HG02571 (cell line): ENCODE data around the gene ARHGAP8.

ENCODE experiments used
- ATAC-seq: cut with Tn5 transposase; IDR thresholded peaks from one replicate; pipeline ENCODE4 v1.9.1; 2021; ENCODE audit warnings: mild to moderate bottlenecking, moderate library complexity; ENCODE audit not compliant: unreplicated experiment

The ARHGAP8 gene

GRCh38 chr22:44724416-44724815, 28.0 kb upstream of the ARHGAP8 start:
- no peak for ATAC-seq

GRCh38 chr22:44724859-44725258, 27.5 kb upstream of the ARHGAP8 start:
- ATAC-seq = no peak

- ATAC-seq = no peak
Measured at GRCh38 chr22:44726439-44726838, 25.9 kb upstream of the ARHGAP8 start.

GRCh38 chr22:44727148-44727547, 25.2 kb upstream of the ARHGAP8 start:
- no peak for ATAC-seq

GRCh38 chr22:44727709-44728108, 24.7 kb upstream of the ARHGAP8 start:
- ATAC-seq = no peak

- no peak for ATAC-seq
Measured at GRCh38 chr22:44728761-44729324, 23.5 kb upstream of the ARHGAP8 start.

- no peak for ATAC-seq
Measured at GRCh38 chr22:44729391-44730021, 22.9 kb upstream of the ARHGAP8 start.

- ATAC-seq = no peak
Measured at GRCh38 chr22:44730022-44730393, 22.4 kb upstream of the ARHGAP8 start.

- no peak for ATAC-seq
Measured at GRCh38 chr22:44730490-44731356, 21.7 kb upstream of the ARHGAP8 start.

- no peak for ATAC-seq
Measured at GRCh38 chr22:44731357-44731970, 20.9 kb upstream of the ARHGAP8 start.

- ATAC-seq = no peak
Measured at GRCh38 chr22:44732017-44732561, 20.3 kb upstream of the ARHGAP8 start.

- ATAC-seq = no peak
Measured at GRCh38 chr22:44732661-44733060, 19.7 kb upstream of the ARHGAP8 start.

GRCh38 chr22:44733426-44734106, 18.8 kb upstream of the ARHGAP8 start:
- no peak for ATAC-seq

GRCh38 chr22:44734278-44734677, 18.1 kb upstream of the ARHGAP8 start:
- ATAC-seq = no peak

- no peak for ATAC-seq
Measured at GRCh38 chr22:44734801-44735517, 17.4 kb upstream of the ARHGAP8 start.

GRCh38 chr22:44735518-44736428, 16.6 kb upstream of the ARHGAP8 start:
- no peak for ATAC-seq

GRCh38 chr22:44736581-44737405, 15.6 kb upstream of the ARHGAP8 start:
- ATAC-seq = no peak
